Suppressor macrophage treated with lipopolysaccharide for 4 hours (primary cell): ENCODE measurements around the gene RPTOR.

Experiments used
- DNase-seq: peaks from one replicate; pipeline ENCODE4 v3.0.0-alpha.2; 2020

Gene RPTOR

GRCh38 chr17:80942423-80943345, 398.0 kb downstream of the RPTOR start:
- no peak for DNase-seq

DNA sequence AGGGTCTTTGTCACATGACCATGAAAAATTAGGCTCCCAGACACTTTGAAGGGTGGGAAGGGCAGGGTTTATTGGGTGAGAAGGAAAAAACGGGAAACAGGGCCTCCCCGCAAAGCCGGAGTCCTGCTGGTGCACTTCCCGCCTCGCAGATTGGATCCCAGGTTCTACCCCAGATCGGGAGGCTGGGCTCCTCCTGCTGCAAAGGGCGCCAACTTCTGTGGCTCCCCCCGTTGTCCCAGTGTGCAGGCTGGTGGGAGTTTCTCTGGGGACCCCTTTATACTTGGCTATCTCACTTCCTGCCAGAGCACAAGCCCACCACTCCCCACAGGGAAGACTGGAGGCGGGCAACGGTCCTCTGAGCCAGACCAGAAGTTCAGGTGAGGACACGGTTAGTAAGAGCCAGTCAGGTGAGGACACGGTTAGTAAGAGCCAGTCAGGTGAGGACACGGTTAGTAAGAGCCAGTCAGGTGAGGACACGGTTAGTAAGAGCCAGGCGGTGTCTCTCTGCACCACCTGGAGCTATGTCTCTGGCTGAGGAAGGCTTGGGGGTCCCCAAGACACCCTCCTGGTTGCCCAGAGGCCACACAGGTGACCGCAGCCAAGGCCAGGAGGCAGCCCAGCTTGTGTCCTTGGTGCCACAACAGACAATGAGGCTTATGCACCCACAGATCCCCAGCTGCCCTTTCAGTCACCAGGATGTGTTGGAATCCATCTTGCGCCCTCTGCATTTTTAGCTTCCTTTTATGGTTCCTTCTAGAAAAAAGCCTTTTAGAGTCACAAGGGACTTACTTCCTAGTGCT, 398.9 kb downstream of the RPTOR start:
- no peak for DNase-seq

DNA sequence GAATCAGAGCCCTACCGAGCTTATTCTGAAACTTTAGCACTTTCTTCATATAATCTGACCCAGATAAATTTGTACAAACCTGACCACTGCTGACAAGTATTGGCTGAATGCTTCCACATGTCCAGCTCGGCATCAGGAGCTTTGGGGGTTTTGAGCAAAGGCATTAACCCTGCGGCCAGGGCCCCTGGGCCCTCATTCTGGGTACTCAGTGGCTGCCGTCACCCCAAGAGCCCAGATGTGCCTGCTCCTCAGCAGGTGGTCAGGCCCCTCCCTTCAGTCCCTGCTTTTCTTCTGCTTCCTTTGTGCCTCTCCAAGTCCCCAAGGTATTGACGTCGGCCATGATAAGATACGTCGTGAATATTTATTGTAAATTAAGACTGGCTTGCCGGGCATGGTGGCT, 399.7 kb downstream of the RPTOR start:
- no peak for DNase-seq

DNA sequence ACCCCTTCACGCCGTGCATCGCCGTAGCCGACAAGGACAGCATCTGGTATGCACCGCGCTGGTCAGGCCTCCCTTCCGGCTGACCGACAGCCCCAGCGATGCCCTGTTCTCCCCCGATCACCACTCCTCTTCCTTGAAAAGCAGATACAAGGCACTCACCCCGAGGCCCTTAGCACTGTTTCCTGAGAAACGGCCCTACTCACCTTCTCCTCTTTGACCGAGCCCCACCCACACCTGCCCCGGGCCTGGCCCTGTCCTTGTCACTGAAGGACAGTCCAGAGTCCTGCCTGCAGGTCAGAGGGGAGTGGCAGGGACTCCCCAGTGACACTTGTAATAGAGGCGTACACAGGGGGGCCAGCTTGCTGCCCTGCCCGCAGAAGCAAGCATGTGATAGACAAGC, 401.1 kb downstream of the RPTOR start:
- DNase-seq, result no peak

DNA sequence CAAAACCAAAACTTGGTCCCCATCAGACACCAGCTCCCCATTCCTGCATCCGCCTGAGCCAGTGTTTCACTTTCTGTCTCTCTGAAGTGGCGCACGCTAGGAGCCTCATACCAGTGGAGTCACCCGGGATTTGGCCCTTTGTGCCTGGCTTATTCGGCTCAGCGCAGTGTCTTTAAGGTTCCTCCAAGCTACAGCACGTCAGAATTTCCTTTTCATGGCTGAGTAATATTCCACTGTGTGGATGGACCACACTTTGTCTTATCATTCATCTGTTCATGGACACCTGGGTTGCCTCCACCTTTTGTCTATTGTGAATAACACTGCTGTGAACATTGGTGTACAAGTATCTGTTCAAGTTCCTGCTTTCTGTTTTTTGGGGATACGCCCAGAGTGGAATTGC, 401.8 kb downstream of the RPTOR start:
- no peak for DNase-seq

DNA sequence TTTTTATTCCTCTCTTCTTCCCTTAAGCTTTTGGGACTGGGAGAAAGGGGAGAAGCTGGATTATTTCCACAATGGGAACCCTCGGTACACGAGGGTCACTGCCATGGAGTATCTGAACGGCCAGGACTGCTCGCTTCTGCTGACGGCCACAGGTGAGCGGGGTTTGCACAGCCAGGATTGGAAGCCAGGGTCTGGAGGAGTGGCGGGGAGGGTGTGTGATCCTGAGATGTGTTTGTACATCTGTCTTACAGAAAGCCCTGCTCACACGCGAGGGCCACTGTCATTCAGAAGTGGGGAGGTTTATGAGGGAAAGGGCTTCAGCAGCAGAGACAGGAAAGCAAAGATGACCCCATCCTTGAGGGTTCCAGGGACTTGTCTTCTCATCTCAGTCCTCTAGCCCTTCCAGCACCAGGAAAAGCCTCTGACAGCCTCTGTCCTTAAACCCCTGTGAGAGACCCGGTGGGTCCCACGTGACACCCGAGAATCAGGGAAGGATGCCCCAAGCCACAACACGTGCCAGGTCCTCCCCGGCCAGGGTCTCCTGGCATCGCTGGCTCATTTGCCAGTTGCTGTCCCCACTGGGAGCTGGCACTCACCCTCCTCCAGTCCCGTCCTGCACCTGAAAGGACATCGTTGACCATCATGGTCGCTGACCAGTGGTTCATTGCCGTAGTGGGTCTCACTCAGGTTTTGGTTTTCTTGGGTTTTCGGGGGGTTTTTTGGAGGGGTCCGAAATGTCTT, 402.7 kb downstream of the RPTOR start:
- DNase-seq, result no peak

DNA sequence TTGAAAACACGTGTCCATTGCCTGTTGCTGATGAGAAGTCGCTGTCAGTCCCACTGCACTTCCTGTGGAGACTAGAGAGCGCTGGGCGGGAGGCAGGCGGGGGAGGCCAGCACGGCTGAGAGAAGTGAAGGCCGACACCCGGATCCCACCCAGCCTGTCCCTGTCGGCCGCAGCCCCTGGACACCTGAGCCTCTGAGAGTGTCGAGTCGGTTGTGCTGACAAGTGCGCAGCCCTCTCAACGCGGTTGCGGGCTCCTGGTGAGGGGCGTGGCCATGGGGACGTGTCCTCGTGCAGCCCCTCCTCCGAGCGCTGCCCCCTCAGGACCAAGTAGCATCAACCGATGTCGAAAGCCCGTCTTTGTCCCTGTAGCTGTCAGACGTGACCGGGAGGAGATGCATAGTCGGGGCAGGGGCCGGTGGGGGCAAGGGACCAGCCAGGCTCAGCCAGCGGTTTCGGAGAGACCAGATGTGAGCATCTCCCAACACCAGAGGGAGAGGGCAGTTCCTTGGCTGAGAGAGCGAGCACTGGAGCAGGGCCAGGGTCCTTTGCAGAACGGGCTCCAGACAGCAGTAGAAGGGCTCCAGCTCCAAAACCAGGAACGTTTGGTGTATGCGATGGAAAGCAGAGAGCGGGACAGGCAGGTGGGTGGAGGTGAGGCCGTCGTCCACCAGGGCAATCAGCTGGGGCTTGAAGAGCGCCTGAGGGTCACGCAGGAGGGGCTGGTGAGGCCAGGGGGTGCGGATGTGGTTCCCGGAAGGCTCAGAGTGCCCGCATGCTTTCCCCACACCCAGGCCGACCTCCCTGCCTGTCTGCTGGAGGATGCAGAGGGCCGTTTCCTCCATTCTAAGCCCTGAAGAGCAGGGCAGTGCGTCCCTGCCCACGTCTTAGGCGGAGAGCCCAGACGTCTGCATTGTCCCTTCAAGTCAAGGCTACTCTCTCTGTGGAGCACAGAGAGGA, 403.7 kb downstream of the RPTOR start:
- DNase-seq, result no peak

GRCh38 chr17:80948976-80949450, 404.4 kb downstream of the RPTOR start:
- DNase-seq, result no peak

GRCh38 chr17:80949451-80950421, 405.1 kb downstream of the RPTOR start:
- no peak for DNase-seq

- no peak for DNase-seq
Measured at GRCh38 chr17:80950466-80951120, 406.0 kb downstream of the RPTOR start.

- no peak for DNase-seq
Measured at GRCh38 chr17:80951121-80952090, 406.8 kb downstream of the RPTOR start.

GRCh38 chr17:80952291-80952690, 407.7 kb downstream of the RPTOR start:
- DNase-seq, result no peak

- DNase-seq, result no peak
Measured at GRCh38 chr17:80953471-80954315, 409.1 kb downstream of the RPTOR start.

- no peak for DNase-seq
Measured at GRCh38 chr17:80955078-80955477, 410.4 kb downstream of the RPTOR start.

DNA sequence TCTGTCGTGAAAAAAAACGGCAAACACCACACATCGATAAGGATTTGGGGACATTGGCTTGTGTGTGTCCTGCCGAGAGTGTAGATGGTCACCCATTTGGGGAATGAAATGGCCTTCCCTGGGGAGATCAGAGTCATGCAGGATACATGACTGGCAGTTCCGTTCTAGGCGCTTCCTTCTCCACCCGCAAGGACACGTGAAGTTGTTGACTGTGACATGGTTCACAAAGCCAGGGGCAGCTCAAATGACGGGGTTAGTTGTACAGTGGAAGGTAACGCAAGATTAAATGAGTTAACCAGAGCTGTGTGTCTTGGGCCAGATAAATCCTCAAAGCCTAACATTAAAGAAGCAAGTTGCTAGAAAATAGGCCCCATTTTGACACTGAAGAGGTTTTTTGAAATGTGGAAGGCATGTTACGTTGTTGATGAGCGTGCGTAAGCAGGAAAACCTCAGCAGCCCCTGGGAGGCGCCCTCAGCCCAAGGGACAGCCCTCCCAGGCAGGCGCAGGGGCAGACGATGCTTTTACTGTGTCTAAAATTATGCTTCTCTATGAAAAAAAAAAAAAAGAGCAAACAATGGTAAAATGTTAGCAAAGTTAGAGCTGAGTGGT, 411.1 kb downstream of the RPTOR start:
- no peak for DNase-seq

GRCh38 chr17:80956321-80957190, 411.9 kb downstream of the RPTOR start:
- no peak for DNase-seq
